MCF 10A (cell line): Measurements from ENCODE around the gene NAALAD2. TPM values are rescaled to one million over a fixed set of nuclear protein-coding genes. Genes with fewer than 3 reads are reported as not detected.

Source experiments
- BruUV-seq: library from RNA; stranded (reverse); fragments of 400-500 nt; replicated peaks from 2 replicates; lab custom pipeline; 2021; lab: Mats Ljungman, UMichigan
- CTCF ChIA-PET: fragments of 300-600 bp; sonication (Branson Sonifier 250); formaldehyde crosslinking; extraction: SDS; loops from one replicate; lab custom pipeline; 2021; ENCODE audit warnings: antibody characterized with exemption, inconsistent platforms; lab: Yijun Ruan, JAX
- POLR2A ChIA-PET: fragments of 300-600, 350-650 bp; sonication (Branson Sonifier 250); formaldehyde crosslinking; extraction: SDS; loops from one replicate; lab custom pipeline; 2020; ENCODE audit warnings: antibody characterized with exemption, inconsistent platforms; lab: Yijun Ruan, JAX
- DNase-seq: peaks from one replicate; pipeline ENCODE4 v3.0.0-alpha.2; 2018; ENCODE audit not compliant: unreplicated experiment
- H3K27ac Mint-ChIP-seq: one replicate; pipeline ENCODE4 v1.8.0; 2022; ENCODE audit warnings: mild to moderate bottlenecking, low read depth, mixed read lengths; ENCODE audit not compliant: unreplicated experiment
- H3K27me3 Mint-ChIP-seq: one replicate; pipeline ENCODE4 v1.8.0; 2022; ENCODE audit warnings: mixed read lengths; ENCODE audit not compliant: insufficient read depth, unreplicated experiment
- H3K36me3 Mint-ChIP-seq: one replicate; pipeline ENCODE4 v1.8.0; 2022; ENCODE audit warnings: mild to moderate bottlenecking, moderate library complexity, mixed read lengths; ENCODE audit not compliant: insufficient read depth, unreplicated experiment
- H3K4me1 Mint-ChIP-seq: one replicate; pipeline ENCODE4 v1.8.0; 2022; ENCODE audit warnings: mixed read lengths; ENCODE audit not compliant: insufficient read depth, unreplicated experiment
- H3K4me3 Mint-ChIP-seq: one replicate; pipeline ENCODE4 v1.8.0; 2022; ENCODE audit warnings: mild to moderate bottlenecking, moderate library complexity, mixed read lengths; ENCODE audit not compliant: unreplicated experiment
- H3K9me3 Mint-ChIP-seq: one replicate; pipeline ENCODE4 v1.8.0; 2022; ENCODE audit warnings: mixed read lengths; ENCODE audit not compliant: unreplicated experiment
- CTCF ChIP-seq: fragments of 200-600 bp; IDR thresholded peaks from one replicate; pipeline ENCODE4 v1.8.0; 2022; ENCODE audit warnings: antibody characterized with exemption, mild to moderate bottlenecking; ENCODE audit not compliant: unreplicated experiment
- intact Hi-C: fragments of 100-400 bp; cut with micrococcal nuclease; formaldehyde crosslinking; loops from 2 replicates; pipeline ENCODE4 v1.14.1; 2022
- total RNA-seq: library from RNA; stranded (reverse); gene quantifications from 2 replicates; pipeline ENCODE4 v1.2.3, GENCODE V29; 2022

NAALAD2 gene
- total RNA-seq, 1 experiment from 2014 or later, result not detected

DNA sequence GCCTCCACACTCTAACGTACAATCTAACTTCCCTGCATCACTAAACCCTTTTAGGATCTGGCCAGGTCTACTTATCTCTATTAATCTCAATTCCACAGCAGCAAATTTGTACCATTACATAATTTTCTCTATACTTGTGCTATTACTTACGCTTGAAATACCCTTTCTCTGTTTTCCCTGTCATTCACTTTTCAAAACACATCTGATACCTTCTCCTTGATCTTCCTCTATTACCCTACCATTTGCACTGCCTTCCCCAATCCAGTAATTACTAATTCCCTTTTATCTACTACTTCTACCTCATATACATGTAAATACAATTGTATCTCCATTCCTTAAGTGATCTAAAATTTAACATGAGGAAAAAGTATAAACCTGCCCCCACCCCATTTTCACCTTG is 74.4 kb downstream of the NAALAD2 start:
- H3K9me3 Mint-ChIP-seq, result no peaks in the 10 kb centered on the region
- no peak overlapping the region for H3K4me3 Mint-ChIP-seq
- no peak for TF ChIP-seq CTCF
- H3K27me3 Mint-ChIP-seq, result no peaks in the 10 kb centered on the region
- peaks cover 19% of the 10 kb centered on the region for H3K4me1 Mint-ChIP-seq
- no peak for DNase-seq
- no TSS peak for BruUV-seq
- intact Hi-C loops, result loop anchor here (5.0 kb wide), 1 partner anchor 123 kb away; no protein-coding TSS in a partner anchor
- CTCF ChIA-PET, result no interaction called here
- POLR2A ChIA-PET, result no interaction called here
- H3K27ac Mint-ChIP-seq, result peak overlapping the region; percentile 76
- peaks cover 89% of the 10 kb centered on the region for H3K36me3 Mint-ChIP-seq

DNA sequence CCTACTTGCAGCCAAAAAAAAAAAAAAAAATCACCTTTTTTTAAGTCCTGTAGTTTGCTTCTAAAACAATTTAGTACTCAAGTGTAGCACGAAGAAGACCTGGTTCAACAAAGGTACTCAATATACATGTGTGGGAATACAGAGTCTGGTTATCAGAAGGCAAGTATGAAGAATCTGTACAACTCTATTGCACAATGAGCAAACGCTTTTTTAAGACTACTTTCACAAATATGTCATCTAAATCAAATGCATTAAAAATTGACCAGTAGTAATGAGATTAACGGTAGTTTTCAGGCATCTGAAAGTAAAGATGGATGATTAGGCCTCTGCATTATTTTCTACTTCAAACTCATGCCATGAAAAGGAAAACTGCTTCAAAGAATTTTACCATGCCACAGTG is 78.9 kb downstream of the NAALAD2 start:
- TF ChIP-seq CTCF, result no peak
- H3K4me3 Mint-ChIP-seq, result no peak overlapping the region
- peaks cover 15% of the 10 kb centered on the region for H3K4me1 Mint-ChIP-seq
- no peak overlapping the region for H3K27ac Mint-ChIP-seq
- H3K9me3 Mint-ChIP-seq, result no peaks in the 10 kb centered on the region
- no TSS peak for BruUV-seq
- peaks cover 75% of the 10 kb centered on the region for H3K36me3 Mint-ChIP-seq
- no peak for DNase-seq
- ChIA-PET POLR2A (interaction anchor here (1.9 kb wide), 1 partner anchor 10 kb away, joined by 8 read pairs; the partner anchor contains the start of gene CHORDC1), CTCF (interaction anchor here (2.0 kb wide), 1 partner anchor 9 kb away, joined by 21 read pairs; no protein-coding TSS in a partner anchor)
- intact Hi-C loops, result no loop called here
- H3K27me3 Mint-ChIP-seq, result no peaks in the 10 kb centered on the region

GRCh38 chr11:90216611-90217010 is 82.1 kb downstream of the NAALAD2 start:
- Mint-ChIP-seq H3K27ac (peak overlapping the region; percentile 8), H3K27me3 (no peaks in the 10 kb centered on the region), H3K9me3 (no peaks in the 10 kb centered on the region), H3K4me1 (peaks cover 33% of the 10 kb centered on the region), H3K36me3 (peaks cover 47% of the 10 kb centered on the region), H3K4me3 (no peak overlapping the region)
- no TSS peak for BruUV-seq
- no peak for TF ChIP-seq CTCF
- DNase-seq, result no peak
- ChIA-PET CTCF (no interaction called here), POLR2A (no interaction called here)
- intact Hi-C loops, result no loop called here

DNA sequence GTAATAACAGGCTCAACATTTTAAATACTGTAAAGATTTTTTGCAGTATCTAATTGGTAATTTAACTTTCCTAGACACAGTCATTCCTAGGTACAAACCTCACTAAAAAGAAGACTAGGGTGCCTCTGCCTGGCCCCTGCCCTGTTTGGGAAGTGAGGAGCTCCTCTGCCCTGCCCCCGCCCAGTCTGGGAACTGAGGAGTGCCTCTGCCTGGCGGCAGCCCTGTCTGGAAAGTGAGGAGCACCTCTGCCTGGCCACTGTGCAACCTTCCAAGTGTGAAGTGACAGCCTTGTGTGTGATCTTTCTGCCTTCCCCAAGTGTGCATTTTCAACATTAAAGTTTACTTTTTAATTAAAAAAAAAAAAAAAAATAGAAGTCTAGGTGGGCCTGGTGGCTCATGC is 84.1 kb downstream of the NAALAD2 start:
- Mint-ChIP-seq H3K27me3 (no peaks in the 10 kb centered on the region), H3K9me3 (no peaks in the 10 kb centered on the region), H3K36me3 (peaks cover 27% of the 10 kb centered on the region), H3K27ac (no peak overlapping the region), H3K4me3 (no peak overlapping the region), H3K4me1 (peaks cover 34% of the 10 kb centered on the region)
- intact Hi-C loops, result no loop called here
- DNase-seq, result peak; percentile 35
- BruUV-seq, result no TSS peak
- TF ChIP-seq CTCF, result no peak
- CTCF ChIA-PET, result interaction anchor here (0.7 kb wide), 1 partner anchor 599 kb away, joined by 3 read pairs; no protein-coding TSS in a partner anchor
- POLR2A ChIA-PET, result no interaction called here
